Inferior parietal cortex (tissue), 1 donor: ENCODE results near the gene LNX2.
A peak's percentile ranks its signal among the peaks of the same experiment; 100 is the strongest.

Experiments used
- DNase-seq: peaks from one replicate; pipeline ENCODE4 v3.0.0-alpha.2; 2016; ENCODE audit errors: extremely low spot score

Gene LNX2

GRCh38 chr13:27607125-27607524, 13.2 kb downstream of the LNX2 start:
- DNase-seq, result no peak

GRCh38 chr13:27605610-27606200, 14.6 kb downstream of the LNX2 start:
- DNase-seq, result no peak

GRCh38 chr13:27605099-27605498, 15.2 kb downstream of the LNX2 start:
- no peak for DNase-seq

GRCh38 chr13:27601803-27602202, 18.5 kb downstream of the LNX2 start:
- no peak for DNase-seq

GRCh38 chr13:27601208-27601607, 19.1 kb downstream of the LNX2 start:
- no peak for DNase-seq

- DNase-seq, result no peak
Measured at GRCh38 chr13:27600711-27601110, 19.6 kb downstream of the LNX2 start.

GRCh38 chr13:27599845-27600553, 20.3 kb downstream of the LNX2 start:
- DNase-seq, result no peak

GRCh38 chr13:27599096-27599495, 21.2 kb downstream of the LNX2 start:
- DNase-seq, result no peak

GRCh38 chr13:27595055-27595811, 25.1 kb downstream of the LNX2 start:
- DNase-seq, result no peak

- no peak for DNase-seq
Measured at GRCh38 chr13:27593267-27593666, 27.1 kb downstream of the LNX2 start.

GRCh38 chr13:27592865-27593264, 27.5 kb downstream of the LNX2 start:
- no peak for DNase-seq

- DNase-seq, result no peak
Measured at GRCh38 chr13:27588405-27588804, 31.9 kb downstream of the LNX2 start.

GRCh38 chr13:27587095-27587746, 33.1 kb downstream of the LNX2 start:
- no peak for DNase-seq

GRCh38 chr13:27583645-27584044, 36.7 kb downstream of the LNX2 start:
- no peak for DNase-seq

- DNase-seq, result peak; percentile 17
Measured at GRCh38 chr13:27578121-27579030, 42.0 kb downstream of the LNX2 start.

GRCh38 chr13:27574661-27575060, 45.7 kb downstream of the LNX2 start:
- no peak for DNase-seq

- DNase-seq, result no peak
Measured at GRCh38 chr13:27573265-27573664, 47.1 kb downstream of the LNX2 start.

- no peak for DNase-seq
Measured at GRCh38 chr13:27572234-27572901, 48.0 kb downstream of the LNX2 start.

- DNase-seq, result no peak
Measured at GRCh38 chr13:27570906-27571305, 49.4 kb downstream of the LNX2 start.

GRCh38 chr13:27569405-27569804, 50.9 kb downstream of the LNX2 start:
- no peak for DNase-seq

GRCh38 chr13:27565818-27566217, 54.5 kb downstream of the LNX2 start:
- no peak for DNase-seq
